ENCODE data around the gene PXK. TPM values are rescaled to one million over a fixed set of nuclear protein-coding genes. Genes with fewer than 3 reads are reported as not detected.
"Not testable (repeated sequence)": the region's sequence is repeated elsewhere in the genome, so short reads cannot be mapped to it uniquely, and the experiment has no call there.

The PXK gene
- total RNA-seq, 2 donors from 2014 or later: 15.0 to 27.4 TPM

GRCh38 chr3:58416191-58416590, 83.5 kb downstream of the PXK start:
- no peak for ATAC-seq
- H3K36me3 Mint-ChIP-seq: no peaks in the 10 kb centered on the region
- no peak overlapping the region for H3K27ac Mint-ChIP-seq
- DNase-seq (ENCODE audit: low spot score in 2 of 2): no peak
- no peaks in the 10 kb centered on the region for H3K9me3 Mint-ChIP-seq

DNA sequence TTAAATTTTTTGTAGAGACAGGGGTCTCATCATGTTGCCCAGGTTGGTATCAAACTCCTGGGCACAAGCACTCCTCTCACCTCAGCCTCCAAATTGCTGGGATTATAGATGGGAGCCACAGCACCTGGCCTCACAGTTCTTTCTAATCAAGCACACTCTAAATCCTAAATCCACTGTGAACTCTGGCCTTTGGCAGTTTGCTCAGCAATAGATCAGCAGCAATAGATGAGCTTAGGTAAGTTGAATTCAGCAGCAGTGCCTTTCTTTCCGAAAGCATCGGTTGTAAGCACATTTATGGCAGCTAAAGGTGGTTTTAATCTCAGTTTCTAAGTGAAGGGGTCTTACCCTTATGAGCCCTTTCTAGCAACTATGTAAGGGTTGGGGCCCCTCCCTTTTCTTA, 84.4 kb downstream of the PXK start:
- ATAC-seq: no peak
- H3K36me3 Mint-ChIP-seq: no peaks in the 10 kb centered on the region

DNA sequence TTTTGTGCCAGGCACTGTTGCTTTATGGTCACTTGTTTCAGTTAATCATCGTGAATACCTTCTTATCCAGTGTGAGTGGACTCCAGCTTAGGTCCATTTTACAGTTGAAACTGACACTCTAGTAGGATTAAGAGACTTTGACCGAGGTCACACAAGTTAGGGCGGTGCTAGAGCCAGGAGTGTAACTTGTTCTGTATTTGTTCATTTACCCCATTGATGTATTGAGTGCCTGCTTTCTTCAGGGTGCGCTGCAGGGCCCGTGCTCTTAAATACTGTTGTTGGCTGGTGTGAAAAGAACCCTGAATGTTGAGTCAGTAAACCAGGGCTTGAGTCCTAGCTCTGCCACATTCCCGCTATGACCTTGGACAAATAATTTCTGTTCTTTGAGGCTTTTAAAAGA, 85.5 kb downstream of the PXK start:
- DNase-seq (ENCODE audit: low spot score in 2 of 2) (no peak), ATAC-seq (no peak)
- H3K27ac Mint-ChIP-seq: no peak overlapping the region
- no peaks in the 10 kb centered on the region for H3K36me3 Mint-ChIP-seq
- no peaks in the 10 kb centered on the region for H3K9me3 Mint-ChIP-seq

More for the DNA sequence above, 84.4 kb downstream of the PXK start:
- Mint-ChIP-seq H3K9me3 (no peaks in the 10 kb centered on the region), H3K27ac (no peak overlapping the region)
- no peak for DNase-seq (ENCODE audit: low spot score in 2 of 2)

DNA sequence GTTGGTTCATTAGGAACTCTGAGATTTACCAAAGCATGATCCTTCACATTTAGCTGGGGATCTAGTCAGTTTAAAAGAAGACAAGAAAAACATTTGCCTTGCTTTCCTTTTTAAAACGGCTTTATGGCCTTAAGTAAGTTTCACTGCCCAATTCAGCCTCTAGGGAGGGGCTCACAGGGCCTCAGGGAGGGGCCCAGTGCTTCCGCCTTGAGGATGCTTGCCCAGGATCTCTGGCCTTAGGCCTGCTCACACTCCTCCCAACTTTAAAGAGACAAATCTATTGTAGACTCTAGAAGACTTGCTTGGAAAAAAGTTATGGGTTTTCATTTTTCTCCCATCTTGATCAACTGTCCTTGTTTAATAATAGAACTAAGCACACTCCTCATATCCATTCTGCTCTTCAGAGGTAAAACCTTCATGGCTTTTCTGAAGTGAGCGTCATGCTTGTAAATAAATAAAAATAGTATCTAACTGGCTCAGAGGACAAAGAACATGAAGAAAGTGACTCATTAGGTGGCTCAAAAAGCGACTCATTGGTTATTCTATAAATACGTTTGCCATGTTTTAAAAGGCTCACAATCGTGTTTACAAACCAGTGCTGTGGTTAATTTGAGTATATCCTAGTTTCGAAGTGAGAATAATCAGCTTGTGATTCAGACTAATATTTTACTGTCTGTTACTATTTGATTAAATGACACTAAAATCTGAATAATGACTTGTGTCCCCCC, 87.3 kb downstream of the PXK start:
- peak in 1 of 2 donors; percentile 57 for ATAC-seq
- Mint-ChIP-seq H3K9me3 (no peaks in the 10 kb centered on the region), H3K36me3 (peaks cover 0 to under 1% of the 10 kb centered on the region in 2 donors), H3K27ac (peak overlapping the region in 1 of 2 donors; percentile 27)
- DNase-seq (ENCODE audit: low spot score in 2 of 2): no peak

- Mint-ChIP-seq H3K36me3 (peaks cover 0 to 6% of the 10 kb centered on the region in 2 donors), H3K27ac (peak overlapping the region in 1 of 2 donors; percentile 27), H3K9me3 (no peaks in the 10 kb centered on the region)
- ATAC-seq (no peak), DNase-seq (ENCODE audit: low spot score in 2 of 2) (no peak)
These were observed 88.3 kb downstream of the PXK start for GRCh38 chr3:58421004-58421403.

DNA sequence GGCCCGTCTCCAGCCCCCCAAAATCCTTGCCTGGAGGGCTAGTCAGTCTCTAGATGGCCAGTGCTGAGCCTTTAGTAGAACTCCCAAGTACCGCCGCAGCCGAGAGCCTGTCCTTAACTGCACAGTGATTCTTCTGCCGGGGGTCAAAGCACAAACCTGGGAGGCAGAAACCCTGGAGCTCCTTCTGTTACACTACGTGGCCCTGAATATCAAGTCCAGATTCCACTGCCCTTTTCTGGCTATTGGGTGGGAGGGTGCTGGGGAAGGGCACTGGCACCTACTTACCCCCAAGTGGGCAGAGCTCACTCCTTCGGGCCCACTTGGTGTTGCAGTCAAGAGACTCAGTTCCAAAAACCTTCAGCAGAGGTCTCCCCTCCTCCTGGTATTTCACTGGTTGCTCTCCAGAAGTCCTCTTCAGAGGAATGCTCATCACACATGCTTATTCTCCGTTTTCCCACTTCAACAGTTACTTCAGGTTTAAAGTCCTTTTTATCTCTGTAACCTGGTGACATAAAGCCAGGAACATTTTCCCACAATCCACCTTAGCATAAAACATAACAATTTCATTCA, 90.1 kb downstream of the PXK start:
- no peaks in the 10 kb centered on the region for H3K9me3 Mint-ChIP-seq
- H3K36me3 Mint-ChIP-seq: peaks cover 0 to 6% of the 10 kb centered on the region in 2 donors
- H3K27ac Mint-ChIP-seq: peak overlapping the region; percentile 52 to 66
- no peak for ATAC-seq
- DNase-seq (ENCODE audit: low spot score in 2 of 2): no peak

DNA sequence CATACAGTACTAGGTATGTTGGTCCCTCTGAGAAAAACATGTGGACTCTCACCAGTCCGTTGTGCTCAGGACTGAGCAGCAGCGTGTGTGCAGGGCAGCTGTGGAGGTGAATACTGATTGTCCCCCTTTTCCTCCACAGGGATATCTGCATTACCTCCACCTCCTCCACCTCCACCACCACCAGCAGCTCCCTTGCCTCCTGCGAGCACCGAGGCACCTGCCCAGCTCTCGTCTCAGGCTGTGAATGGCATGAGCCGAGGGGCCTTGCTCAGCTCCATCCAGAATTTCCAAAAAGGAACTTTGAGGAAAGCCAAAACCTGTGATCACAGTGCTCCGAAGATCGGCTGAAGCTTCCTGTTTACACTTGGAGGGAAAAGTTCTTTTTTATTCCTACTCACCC, 91.9 kb downstream of the PXK start:
- peaks cover 0 to 6% of the 10 kb centered on the region in 2 donors for H3K36me3 Mint-ChIP-seq
- peak overlapping the region in 1 of 2 donors; percentile 9 for H3K27ac Mint-ChIP-seq
- ATAC-seq (no peak), DNase-seq (ENCODE audit: low spot score in 2 of 2) (no peak)
- H3K9me3 Mint-ChIP-seq: no peaks in the 10 kb centered on the region

DNA sequence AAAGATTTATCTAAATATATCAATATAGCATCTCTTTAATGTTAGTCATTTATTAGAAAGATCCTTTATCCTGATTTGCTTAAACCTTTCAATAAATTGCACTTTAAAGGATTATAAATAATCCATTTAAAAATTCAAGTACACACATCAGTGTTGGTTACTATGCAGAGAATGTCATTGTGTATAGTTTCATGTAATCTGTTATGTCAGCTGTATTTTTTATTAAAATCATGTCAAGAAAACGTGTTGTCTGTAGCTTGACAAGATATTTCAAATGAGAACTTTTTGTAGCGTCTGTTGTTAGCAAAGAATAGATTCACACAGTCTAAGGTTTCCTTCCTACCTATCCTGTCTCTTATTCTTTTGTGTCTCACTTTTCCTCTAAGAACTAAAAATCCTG, 93.1 kb downstream of the PXK start:
- Mint-ChIP-seq H3K27ac (no peak overlapping the region), H3K9me3 (no peaks in the 10 kb centered on the region), H3K36me3 (peaks cover 0 to 6% of the 10 kb centered on the region in 2 donors)
- DNase-seq (ENCODE audit: low spot score in 2 of 2) (no peak), ATAC-seq (no peak)

GRCh38 chr3:58427661-58428361, 95.1 kb downstream of the PXK start:
- peaks cover 0 to 6% of the 10 kb centered on the region in 2 donors for H3K36me3 Mint-ChIP-seq
- DNase-seq (ENCODE audit: low spot score in 2 of 2) (no peak), ATAC-seq (no peak)
- no peaks in the 10 kb centered on the region for H3K9me3 Mint-ChIP-seq
- peak overlapping the region; percentile 4 to 45 for H3K27ac Mint-ChIP-seq

- H3K27ac Mint-ChIP-seq: no peak overlapping the region
- peaks cover 6 to 12% of the 10 kb centered on the region in 2 donors for H3K36me3 Mint-ChIP-seq
- no peaks in the 10 kb centered on the region for H3K9me3 Mint-ChIP-seq
- DNase-seq (ENCODE audit: low spot score in 2 of 2) (no peak), ATAC-seq (no peak)
These were observed 97.0 kb downstream of the PXK start for GRCh38 chr3:58429657-58430056.

- no peak for DNase-seq (ENCODE audit: low spot score in 2 of 2)
- peaks cover 0 to 12% of the 10 kb centered on the region in 2 donors for H3K36me3 Mint-ChIP-seq
- H3K27ac Mint-ChIP-seq: peak overlapping the region; percentile 92 to 94
- no peaks in the 10 kb centered on the region for H3K9me3 Mint-ChIP-seq
- ATAC-seq: no peak
These were observed 100.2 kb downstream of the PXK start for GRCh38 chr3:58432905-58433304.

- Mint-ChIP-seq H3K9me3 (no peaks in the 10 kb centered on the region), H3K36me3 (peaks cover 0 to 12% of the 10 kb centered on the region in 2 donors), H3K27ac (peak within 1 kb of the TSS; percentile 92 to 94)
- ATAC-seq (peak; percentile 94 to 95), DNase-seq (ENCODE audit: low spot score in 2 of 2) (peak; percentile 86 to 93)
These were observed 100.9 kb downstream of the PXK start, which contains the start of gene PDHB for GRCh38 chr3:58433400-58434167. Gene PDHB, minus strand, starts transcription at chr3:58433832. Its CDS starts 23 bp downstream, at chr3:58433809.

DNA sequence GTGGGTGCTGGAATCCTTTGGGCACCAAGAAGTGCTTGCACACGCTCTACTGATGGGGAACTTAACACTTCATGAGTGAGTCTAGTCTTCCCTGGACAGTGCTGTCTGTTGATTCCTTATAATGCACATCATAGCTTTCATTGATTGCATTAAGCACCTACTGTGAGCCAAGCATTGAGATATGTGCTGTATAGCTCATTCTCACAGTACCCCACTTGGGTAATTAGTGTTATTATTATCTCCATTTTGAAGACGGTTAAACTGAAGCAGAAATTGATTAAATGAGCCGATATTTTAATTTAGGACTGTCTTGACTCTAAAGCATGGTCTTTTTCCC, 101.4 kb downstream of the PXK start:
- DNase-seq (ENCODE audit: low spot score in 2 of 2) (no peak), ATAC-seq (no peak)
- no peaks in the 10 kb centered on the region for H3K9me3 Mint-ChIP-seq
- peak overlapping the region in 1 of 2 donors; percentile 92 for H3K27ac Mint-ChIP-seq
- H3K36me3 Mint-ChIP-seq: peaks cover 0 to 12% of the 10 kb centered on the region in 2 donors

GRCh38 chr3:58434511-58434910, 101.8 kb downstream of the PXK start:
- H3K9me3 Mint-ChIP-seq: no peaks in the 10 kb centered on the region
- DNase-seq (ENCODE audit: low spot score in 2 of 2): no peak
- H3K27ac Mint-ChIP-seq: peak overlapping the region in 1 of 2 donors; percentile 92
- ATAC-seq: no peak
- peaks cover 0 to 12% of the 10 kb centered on the region in 2 donors for H3K36me3 Mint-ChIP-seq

DNA sequence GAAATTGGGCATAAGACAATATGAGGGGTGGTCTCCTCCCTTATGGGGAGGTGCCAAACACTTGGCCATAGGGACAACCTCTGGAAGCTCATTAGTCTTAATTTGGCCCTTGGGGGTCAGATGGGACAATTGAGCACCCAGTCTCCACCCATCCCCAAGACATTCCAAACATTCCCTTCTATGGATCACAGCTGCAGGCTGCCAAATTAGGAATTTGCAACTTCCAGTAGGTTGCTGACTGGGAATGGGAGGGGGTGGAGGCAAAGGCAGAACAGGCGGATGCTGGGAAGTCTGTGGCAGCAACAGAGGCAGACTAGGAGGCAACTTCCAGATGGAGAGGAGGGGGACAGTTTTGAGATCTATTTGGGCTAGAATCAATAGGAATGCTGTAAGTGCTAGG, 102.3 kb downstream of the PXK start:
- H3K27ac Mint-ChIP-seq: no peak overlapping the region
- H3K9me3 Mint-ChIP-seq: no peaks in the 10 kb centered on the region
- ATAC-seq: no peak
- peaks cover 0 to 12% of the 10 kb centered on the region in 2 donors for H3K36me3 Mint-ChIP-seq
- DNase-seq (ENCODE audit: low spot score in 2 of 2): no peak

DNA sequence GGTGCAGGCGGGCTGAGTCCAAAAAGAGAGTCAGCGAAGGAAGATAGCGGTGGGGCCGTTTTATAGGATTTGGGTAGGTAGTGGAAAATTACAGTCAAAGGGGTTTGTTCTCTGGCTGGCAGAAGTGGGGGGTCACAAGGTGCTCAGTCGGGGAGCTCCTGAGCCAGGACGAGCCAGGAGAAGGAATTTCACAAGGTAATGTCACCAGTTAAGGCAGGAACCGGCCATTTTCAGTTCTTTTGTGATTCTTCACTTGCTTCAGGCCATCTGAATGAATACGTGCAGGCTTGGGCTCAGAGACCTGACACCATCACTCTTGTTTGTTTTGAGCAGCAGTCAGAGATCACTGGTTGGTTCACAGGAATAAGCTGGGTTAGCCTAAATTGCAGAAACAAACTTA, 104.6 kb downstream of the PXK start:
- not testable (repeated sequence) for H3K9me3 Mint-ChIP-seq; DNase-seq (ENCODE audit: low spot score in 2 of 2); ATAC-seq
- Mint-ChIP-seq H3K36me3 (peaks cover 0 to 12% of the 10 kb centered on the region in 2 donors), H3K27ac (peak overlapping the region in 1 of 2 donors; percentile 27)

- not testable (repeated sequence) for ATAC-seq; H3K27ac Mint-ChIP-seq; H3K9me3 Mint-ChIP-seq; DNase-seq (ENCODE audit: low spot score in 2 of 2); H3K36me3 Mint-ChIP-seq
These were observed 108.3 kb downstream of the PXK start for GRCh38 chr3:58440996-58441355.
